ENCODE data around the gene MARVELD3. TPM values are rescaled to one million over a fixed set of nuclear protein-coding genes. Genes with fewer than 3 reads are reported as not detected.
"Not testable (repeated sequence)": the region's sequence is repeated elsewhere in the genome, so short reads cannot be mapped to it uniquely, and the experiment has no call there.

Gene MARVELD3
- total RNA-seq, 1 donor from 2014 or later, result 2.2 TPM

- H3K36me3 Mint-ChIP-seq, result no peaks in the 10 kb centered on the region
- H3K27ac Mint-ChIP-seq, result no peak overlapping the region
- Histone ChIP-seq H2AFZ (replicated peaks) (no peak overlapping the region), H3K4me1 (no peaks in the 10 kb centered on the region), H3K36me3 (no peaks in the 10 kb centered on the region), H3K27ac (no peak overlapping the region), H3K4me2 (no peak overlapping the region), H3K4me3 (no peak overlapping the region), H3K27me3 (peaks cover 6% of the 10 kb centered on the region), H3K79me2 (ENCODE audit: low read depth) (no peaks in the 10 kb centered on the region), H3F3A (ENCODE audit: low read depth) (no peaks in the 10 kb centered on the region), H3K9ac (no peak overlapping the region), H3K9me3 (ENCODE audit: low read depth) (no peaks in the 10 kb centered on the region), H4K20me1 (ENCODE audit: low read depth) (no peaks in the 10 kb centered on the region)
- H3K4me3 Mint-ChIP-seq, result no peak overlapping the region
- no peak for DNase-seq (ENCODE audit: low spot score)
- TF ChIP-seq EZH2phosphoT487 (IDR thresholded peaks at IDR 0.05) (no peak), EZH2 (IDR thresholded peaks at IDR 0.05) (no peak), CTCF (IDR thresholded peaks at IDR 0.05) (no peak)
- H3K4me1 Mint-ChIP-seq, result no peaks in the 10 kb centered on the region
- H3K9me3 Mint-ChIP-seq, result peaks cover 7% of the 10 kb centered on the region
- peaks cover 4% of the 10 kb centered on the region for H3K27me3 Mint-ChIP-seq (ENCODE audit: insufficient read depth, low read depth)
Observed at GRCh38 chr16:71584543-71585317, 41.3 kb upstream of the MARVELD3 start.

- Histone ChIP-seq H3K27ac (no peak overlapping the region), H3F3A (ENCODE audit: low read depth) (no peaks in the 10 kb centered on the region), H3K4me3 (no peak overlapping the region), H4K20me1 (ENCODE audit: low read depth) (no peaks in the 10 kb centered on the region), H3K79me2 (ENCODE audit: low read depth) (no peaks in the 10 kb centered on the region), H3K36me3 (no peaks in the 10 kb centered on the region), H2AFZ (replicated peaks) (no peak overlapping the region), H3K4me2 (no peak overlapping the region), H3K27me3 (peaks cover 6% of the 10 kb centered on the region), H3K9me3 (ENCODE audit: low read depth) (no peaks in the 10 kb centered on the region), H3K9ac (no peak overlapping the region), H3K4me1 (no peaks in the 10 kb centered on the region)
- H3K36me3 Mint-ChIP-seq, result no peaks in the 10 kb centered on the region
- peaks cover 2% of the 10 kb centered on the region for H3K4me1 Mint-ChIP-seq
- H3K9me3 Mint-ChIP-seq, result peaks cover 7% of the 10 kb centered on the region
- no peak overlapping the region for H3K4me3 Mint-ChIP-seq
- peaks cover 4% of the 10 kb centered on the region for H3K27me3 Mint-ChIP-seq (ENCODE audit: insufficient read depth, low read depth)
- TF ChIP-seq CTCF (IDR thresholded peaks at IDR 0.05) (no peak), EZH2phosphoT487 (IDR thresholded peaks at IDR 0.05) (no peak), EZH2 (IDR thresholded peaks at IDR 0.05) (no peak)
- DNase-seq (ENCODE audit: low spot score), result no peak
- H3K27ac Mint-ChIP-seq, result no peak overlapping the region
Observed at GRCh38 chr16:71585318-71585703, 40.7 kb upstream of the MARVELD3 start.

- H3K27me3 ChIP-seq; H4K20me1 ChIP-seq (ENCODE audit: low read depth); DNase-seq (ENCODE audit: low spot score); H3K9ac ChIP-seq; H3K79me2 ChIP-seq (ENCODE audit: low read depth); H3K27ac Mint-ChIP-seq; H3K36me3 Mint-ChIP-seq; H3K4me3 ChIP-seq; H3F3A ChIP-seq (ENCODE audit: low read depth); H2AFZ ChIP-seq (replicated peaks); H3K4me1 ChIP-seq; H3K4me3 Mint-ChIP-seq; H3K9me3 ChIP-seq (ENCODE audit: low read depth); H3K27ac ChIP-seq; H3K9me3 Mint-ChIP-seq; H3K36me3 ChIP-seq; H3K4me2 ChIP-seq; H3K27me3 Mint-ChIP-seq (ENCODE audit: insufficient read depth, low read depth); H3K4me1 Mint-ChIP-seq: not testable (repeated sequence)
Observed at GRCh38 chr16:71589334-71589733, 36.6 kb upstream of the MARVELD3 start.

- not testable (repeated sequence) for DNase-seq (ENCODE audit: low spot score); H3K9me3 ChIP-seq (ENCODE audit: low read depth); H3K9me3 Mint-ChIP-seq; H4K20me1 ChIP-seq (ENCODE audit: low read depth); H3K27me3 Mint-ChIP-seq (ENCODE audit: insufficient read depth, low read depth); H3K4me1 ChIP-seq; H2AFZ ChIP-seq (replicated peaks); H3K9ac ChIP-seq; H3K4me1 Mint-ChIP-seq; H3K27me3 ChIP-seq; H3K4me3 ChIP-seq; H3K27ac Mint-ChIP-seq; H3K4me2 ChIP-seq; H3F3A ChIP-seq (ENCODE audit: low read depth); H3K36me3 ChIP-seq; H3K36me3 Mint-ChIP-seq; H3K4me3 Mint-ChIP-seq; H3K27ac ChIP-seq; H3K79me2 ChIP-seq (ENCODE audit: low read depth)
Observed at GRCh38 chr16:71590071-71590470, 35.9 kb upstream of the MARVELD3 start.
